Choroid plexus epithelial cell (primary cell): ENCODE results near the gene FAM117A.

ENCODE experiments used
- DNase-seq: peaks from one replicate; pipeline ENCODE4 v3.0.0-alpha.2; 2010; ENCODE audit warnings: low read depth
- H3K4me3 ChIP-seq: 2 replicates; pipeline ENCODE4 v1.5.1; 2011; ENCODE audit warnings: low read depth, mild to moderate bottlenecking, control low read depth, low read length, moderate library complexity
- CTCF ChIP-seq: conservative IDR thresholded peaks from 2 replicates; pipeline ENCODE4 v1.5.1; 2011; ENCODE audit warnings: low read depth, mild to moderate bottlenecking, control low read depth, inconsistent platforms, low read length, moderate library complexity

Gene FAM117A

GRCh38 chr17:49779156-49779738, 15.3 kb upstream of the FAM117A start:
- TF ChIP-seq CTCF, result no peak
- DNase-seq, result no peak

GRCh38 chr17:49777563-49777962, 13.6 kb upstream of the FAM117A start:
- no peak for DNase-seq
- TF ChIP-seq CTCF, result no peak
- no peak overlapping the region for H3K4me3 ChIP-seq

More at GRCh38 chr17:49779156-49779738, 15.3 kb upstream of the FAM117A start:
- no peak overlapping the region for H3K4me3 ChIP-seq

- TF ChIP-seq CTCF, result no peak
- no peak overlapping the region for H3K4me3 ChIP-seq
- no peak for DNase-seq
Observed at GRCh38 chr17:49776551-49777300, 12.8 kb upstream of the FAM117A start.

- peak; percentile 76 for DNase-seq
- no peak overlapping the region for H3K4me3 ChIP-seq
- no peak for TF ChIP-seq CTCF
Observed at GRCh38 chr17:49775546-49776260, 11.8 kb upstream of the FAM117A start.

GRCh38 chr17:49766918-49767530, 3.1 kb upstream of the FAM117A start:
- H3K4me3 ChIP-seq, result no peak overlapping the region
- DNase-seq, result no peak
- no peak for TF ChIP-seq CTCF

- no peak for TF ChIP-seq CTCF
- no peak for DNase-seq
- H3K4me3 ChIP-seq, result peak overlapping the region; percentile 35
Observed at GRCh38 chr17:49764559-49765180, 739 bp upstream of the FAM117A start.
